GM12878 (cell line): ENCODE results near the gene FCRLB. TPM values are rescaled to one million over a fixed set of nuclear protein-coding genes. Genes with fewer than 3 reads are reported as not detected.

ENCODE experiments used
- ATAC-seq: fragments of 200-7000 bp; cut with Tn5 transposase; 3 replicates; pipeline ENCODE4 v1.9.1; 2020; ENCODE audit warnings: mild to moderate bottlenecking, moderate library complexity
- BruUV-seq: library from RNA; stranded (reverse); fragments of 400-500 nt; replicated peaks from 2 replicates; lab custom pipeline; 2021; lab: Mats Ljungman, UMichigan
- CTCF ChIA-PET: fragments of 300-600 bp; sonication (Branson Sonifier 250); formaldehyde crosslinking; extraction: SDS; loops from one replicate; lab custom pipeline; 2021; ENCODE audit warnings: inconsistent platforms; lab: Yijun Ruan, JAX
- POLR2A ChIA-PET: fragments of 350-600 bp; formaldehyde crosslinking; extraction: SDS; loops from one replicate; lab custom pipeline; 2021; ENCODE audit warnings: inconsistent platforms; lab: Charles Lee
- RAD21 ChIA-PET: fragments of 300-600 bp; sonication (Branson Sonifier 250); formaldehyde crosslinking; loops from one replicate; lab custom pipeline; 2023; ENCODE audit warnings: antibody characterized with exemption; ENCODE audit not compliant: unreplicated experiment; lab: Charles Lee
- SMC1A ChIA-PET: fragments of 300-600 bp; sonication (Branson Sonifier 250); formaldehyde crosslinking; loops from one replicate; lab custom pipeline; 2023; ENCODE audit not compliant: unreplicated experiment, uncharacterized antibody; lab: Charles Lee
- DNase-seq: peaks from one replicate; pipeline ENCODE4 v3.0.0-alpha.2; 2011; ENCODE audit warnings: low read depth, low spot score
- FAIRE-seq: peaks from 3 replicates; lab custom pipeline; 2011; peaks lifted over from hg19 to GRCh38; lab: Jason Lieb, UNC
- H2AFZ ChIP-seq: 2 replicates; pipeline ENCODE4 v1.6.0; 2011; ENCODE audit warnings: low read depth, low read length, control low read depth; ENCODE audit not compliant: control insufficient read depth
- H3K27ac ChIP-seq: 2 replicates; pipeline ENCODE4 v1.5.1; 2011; ENCODE audit warnings: control low read depth; ENCODE audit not compliant: control insufficient read depth, insufficient read depth
- H3K27me3 ChIP-seq, 2 experiments: replicated peaks in 1 of 2; 2 replicates each; pipeline versions ENCODE4 v1.6.0 to v1.6.1; 2011; ENCODE audit warnings: low read length in 1 of 2; ENCODE audit not compliant: control insufficient read depth in 2 of 2, insufficient read depth in 2 of 2
- H3K36me3 ChIP-seq, 2 experiments: 2 replicates each; pipeline ENCODE4 v1.5.1; 2011; ENCODE audit warnings: low read length in 1 of 2; ENCODE audit not compliant: control insufficient read depth in 2 of 2, insufficient read depth in 2 of 2
- H3K4me1 ChIP-seq: 2 replicates; pipeline ENCODE4 v1.6.1; 2011; ENCODE audit warnings: mild to moderate bottlenecking, low read length, moderate library complexity, mixed read lengths; ENCODE audit not compliant: control insufficient read depth, insufficient read depth
- H3K4me2 ChIP-seq: 2 replicates; pipeline ENCODE4 v1.6.0; 2011; ENCODE audit warnings: control low read depth; ENCODE audit not compliant: control insufficient read depth, insufficient read depth
- H3K4me3 ChIP-seq: fragments of 200-600 bp; sonication (generic); 2 replicates; pipeline ENCODE4 v1.5.1; 2016
- H3K79me2 ChIP-seq: 2 replicates; pipeline ENCODE4 v1.6.0; 2011; ENCODE audit warnings: low read length; ENCODE audit not compliant: control insufficient read depth, insufficient read depth
- H3K9ac ChIP-seq: 2 replicates; pipeline ENCODE4 v1.8.0; 2011; ENCODE audit warnings: low read length, control low read depth, mixed read lengths; ENCODE audit not compliant: control insufficient read depth, insufficient read depth
- H3K9me3 ChIP-seq: replicated peaks from 3 replicates; pipeline ENCODE4 v1.5.1; 2011; ENCODE audit warnings: mild to moderate bottlenecking, low read length; ENCODE audit not compliant: control insufficient read depth, insufficient read depth
- H4K20me1 ChIP-seq: 2 replicates; pipeline ENCODE4 v1.6.0; 2011; ENCODE audit not compliant: control insufficient read depth, insufficient read depth
- BCL11A ChIP-seq: IDR thresholded peaks from 2 replicates; pipeline ENCODE4 v1.6.1; 2011; ENCODE audit warnings: low read depth, low read length
- CBX5 ChIP-seq: sonication (generic); IDR thresholded peaks from 2 replicates; pipeline ENCODE4 v1.6.1; 2016; ENCODE audit warnings: low read depth, moderate library complexity, mild to moderate bottlenecking, inconsistent platforms
- CEBPZ ChIP-seq: fragments of 150-350 bp; IDR thresholded peaks from 2 replicates; pipeline ENCODE4 v1.6.1; 2016; ENCODE audit warnings: low read depth, low read length
- CHD2 ChIP-seq: IDR thresholded peaks from 2 replicates; pipeline ENCODE4 v1.6.1; 2011; ENCODE audit warnings: low read depth, low read length, improper control_type of control experiment, borderline replicate concordance
- ESRRA ChIP-seq: IDR thresholded peaks from 2 replicates; pipeline ENCODE4 v1.6.1; 2012; ENCODE audit warnings: mild to moderate bottlenecking, low read length, improper control_type of control experiment
- FOXM1 ChIP-seq: IDR thresholded peaks from 2 replicates; pipeline ENCODE4 v1.6.1; 2012; ENCODE audit warnings: low read depth, mild to moderate bottlenecking, inconsistent platforms, low read length, moderate library complexity
- MTA3 ChIP-seq: IDR thresholded peaks from 2 replicates; pipeline ENCODE4 v1.6.1; 2012; ENCODE audit warnings: low read length, inconsistent platforms, borderline replicate concordance
- MXI1 ChIP-seq: fragments of 150-350 bp; IDR thresholded peaks from 2 replicates; pipeline ENCODE4 v1.6.1; 2011; ENCODE audit warnings: low read depth, mild to moderate bottlenecking, inconsistent platforms, low read length, improper control_type of control experiment
- RAD51 ChIP-seq: fragments of 450-650 bp; IDR thresholded peaks from 2 replicates; pipeline ENCODE4 v1.6.1; 2016; ENCODE audit warnings: moderate library complexity, mild to moderate bottlenecking, inconsistent platforms
- TCF12 ChIP-seq: IDR thresholded peaks from 2 replicates; pipeline ENCODE4 v1.6.1; 2011; ENCODE audit warnings: low read depth, mild to moderate bottlenecking, low read length
- USF2 ChIP-seq: IDR thresholded peaks from 2 replicates; pipeline ENCODE4 v1.6.1; 2011; ENCODE audit warnings: low read depth, low read length, improper control_type of control experiment, borderline replicate concordance
- WGBS: methylation state at CpG from one replicate; pipeline ENCODE4 v1.1.6; 2016; ENCODE audit warnings: low lambda C conversion rate; ENCODE audit not compliant: insufficient replicate concordance, insufficient coverage; ENCODE audit errors: missing lambda C conversion rate; 5-methylcytosine and 5-hydroxymethylcytosine counted together
- in situ Hi-C: fragments of 300-500 bp; cut with MboI; formaldehyde crosslinking; loops from 9 replicates; pipeline ENCODE4 v1.14.3; 2018; ENCODE audit warnings: mixed read lengths
- intact Hi-C: fragments of 100-400 bp; cut with micrococcal nuclease; formaldehyde crosslinking; loops from one replicate; pipeline ENCODE4 v1.14.2; 2022; ENCODE audit not compliant: unreplicated experiment
- polyA plus RNA-seq, 11 experiments: library from polyadenylated mRNA; depleted of rRNA in 4 of 11; unstranded in 6 of 11; stranded (reverse) in 5 of 11; fragments of >200 nt; fragmentation: Nextera tagmentation in 4 of 11; fragmentation: Illumina TruSeq in 1 of 11; extraction: Ambion mirVana in 4 of 11; extraction: Trizol in 1 of 11; gene quantifications; 1 replicate in 1 of 11; 2 replicates in 10 of 11; pipeline versions ENCODE4 v1.2.1 to v1.2.3, GENCODE V29; 2011 to 2016; ENCODE audit warnings: inconsistent platforms in 2 of 11, missing spikeins in 2 of 11, low read depth in 1 of 11
- total RNA-seq, 4 experiments: library from RNA; depleted of rRNA in 3 of 4; stranded (reverse); fragments of >200 nt in 3 of 4; fragmentation: Illumina TruSeq in 1 of 4; extraction: Trizol in 1 of 4; gene quantifications; 2 replicates each; pipeline versions ENCODE4 v1.2.1 to v1.2.3, GENCODE V29; 2013 to 2021
- TF ChIP-seq, protein P1 (sequence below): IDR thresholded peaks from 2 replicates; pipeline ENCODE4 v1.6.1; 2012; ENCODE audit warnings: mild to moderate bottlenecking, low read depth, low read length

FCRLB gene
- total and polyA plus RNA-seq, 10 of the 15 experiments (the other 5 are each of a cell fraction or from before 2014, with no cell fraction given), result 0.55 to 11.7 (median 5.6) TPM

DNA sequence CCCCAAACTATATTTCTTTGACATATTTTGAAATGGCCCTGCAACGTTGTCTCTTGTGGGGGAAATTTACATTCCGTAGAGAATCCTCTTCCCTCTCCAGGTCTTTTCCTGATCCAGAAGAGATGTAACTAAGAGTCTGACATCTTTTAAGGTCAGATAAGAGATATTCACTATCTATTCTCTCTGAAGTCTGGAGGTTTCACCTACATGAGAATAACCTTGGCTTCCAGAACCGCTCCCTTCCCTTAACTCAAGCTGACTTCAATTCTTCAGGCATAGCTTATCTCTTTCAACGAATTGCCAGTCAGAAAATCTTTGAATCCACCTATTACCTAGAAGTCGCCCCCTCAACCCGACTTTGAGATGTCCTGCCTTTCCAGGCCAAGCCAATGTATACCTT is 9.9 kb downstream of the FCRLB start:
- Histone ChIP-seq H3K4me3 (no peak overlapping the region), H3K9ac (no peak overlapping the region), H3K27ac (no peak overlapping the region), H3K4me2 (no peak overlapping the region), H3K9me3 (no peaks in the 10 kb centered on the region), H2AFZ (no peak overlapping the region), H3K36me3 (no peaks in the 10 kb centered on the region), H3K27me3 (no peaks in the 10 kb centered on the region), H3K4me1 (peaks cover 37% of the 10 kb centered on the region), H3K79me2 (peaks cover 4% of the 10 kb centered on the region), H4K20me1 (no peaks in the 10 kb centered on the region)
- BruUV-seq, result no TSS peak
- DNase-seq, result no peak
- CTCF ChIA-PET, result interaction anchor here (1.2 to 16.4 kb wide), 3 partner anchors 16 to 244 kb away, joined by 3 to 262 read pairs (median 75); partner anchors contain the start of gene FCRLA
- POLR2A ChIA-PET, result interaction anchor here (1.1 kb wide), 1 partner anchor 17 kb away, joined by 3 read pairs; no protein-coding TSS in a partner anchor
- no peak for ATAC-seq
- RAD21 ChIA-PET, result interaction anchor here (1.9 kb wide), 1 partner anchor 24 kb away, joined by 5 read pairs; the partner anchor contains the start of gene FCRLA
- in situ Hi-C loops (no loop called here), intact Hi-C loops (no loop called here)
- no peak for TF ChIP-seq BCL11A
- TF ChIP-seq USF2, result no peak
- no peak for TF ChIP-seq MXI1
- TF ChIP-seq RAD51, result no peak
- no peak for TF ChIP-seq CBX5
- no peak for TF ChIP-seq TCF12
- TF ChIP-seq, protein P1, sequence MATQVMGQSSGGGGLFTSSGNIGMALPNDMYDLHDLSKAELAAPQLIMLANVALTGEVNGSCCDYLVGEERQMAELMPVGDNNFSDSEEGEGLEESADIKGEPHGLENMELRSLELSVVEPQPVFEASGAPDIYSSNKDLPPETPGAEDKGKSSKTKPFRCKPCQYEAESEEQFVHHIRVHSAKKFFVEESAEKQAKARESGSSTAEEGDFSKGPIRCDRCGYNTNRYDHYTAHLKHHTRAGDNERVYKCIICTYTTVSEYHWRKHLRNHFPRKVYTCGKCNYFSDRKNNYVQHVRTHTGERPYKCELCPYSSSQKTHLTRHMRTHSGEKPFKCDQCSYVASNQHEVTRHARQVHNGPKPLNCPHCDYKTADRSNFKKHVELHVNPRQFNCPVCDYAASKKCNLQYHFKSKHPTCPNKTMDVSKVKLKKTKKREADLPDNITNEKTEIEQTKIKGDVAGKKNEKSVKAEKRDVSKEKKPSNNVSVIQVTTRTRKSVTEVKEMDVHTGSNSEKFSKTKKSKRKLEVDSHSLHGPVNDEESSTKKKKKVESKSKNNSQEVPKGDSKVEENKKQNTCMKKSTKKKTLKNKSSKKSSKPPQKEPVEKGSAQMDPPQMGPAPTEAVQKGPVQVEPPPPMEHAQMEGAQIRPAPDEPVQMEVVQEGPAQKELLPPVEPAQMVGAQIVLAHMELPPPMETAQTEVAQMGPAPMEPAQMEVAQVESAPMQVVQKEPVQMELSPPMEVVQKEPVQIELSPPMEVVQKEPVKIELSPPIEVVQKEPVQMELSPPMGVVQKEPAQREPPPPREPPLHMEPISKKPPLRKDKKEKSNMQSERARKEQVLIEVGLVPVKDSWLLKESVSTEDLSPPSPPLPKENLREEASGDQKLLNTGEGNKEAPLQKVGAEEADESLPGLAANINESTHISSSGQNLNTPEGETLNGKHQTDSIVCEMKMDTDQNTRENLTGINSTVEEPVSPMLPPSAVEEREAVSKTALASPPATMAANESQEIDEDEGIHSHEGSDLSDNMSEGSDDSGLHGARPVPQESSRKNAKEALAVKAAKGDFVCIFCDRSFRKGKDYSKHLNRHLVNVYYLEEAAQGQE, result no peak
- no peak for TF ChIP-seq MTA3
- TF ChIP-seq CEBPZ, result no peak
- no peak for TF ChIP-seq FOXM1
- no peak for TF ChIP-seq CHD2
- TF ChIP-seq ESRRA, result no peak
- FAIRE-seq, result no peak
- SMC1A ChIA-PET, result interaction anchor here (1.1 to 6.4 kb wide), 3 partner anchors 7 to 24 kb away, joined by 3 to 84 read pairs (median 11); partner anchors contain the start of gene FCRLA
- WGBS, result 91% methylated on average over 6 of the region's 6 CpGs
